Neural progenitor cell (in vitro differentiated cells): ENCODE data around the gene FRY. TPM values are rescaled to one million over a fixed set of nuclear protein-coding genes. Genes with fewer than 3 reads are reported as not detected.

Source experiments
- DNase-seq: peaks from one replicate; pipeline ENCODE4 v3.0.0-alpha.2; 2016; ENCODE audit warnings: low spot score
- H2AFZ ChIP-seq: fragments of 200-600 bp; sonication (generic); replicated peaks from 2 replicates; pipeline ENCODE4 v1.6.1; 2016; ENCODE audit warnings: antibody characterized with exemption
- H3F3A ChIP-seq: fragments of 200-600 bp; sonication (generic); 2 replicates; pipeline ENCODE4 v1.6.1; 2016; ENCODE audit warnings: antibody characterized with exemption, low read depth
- H3K27ac ChIP-seq: fragments of 200-600 bp; sonication (generic); 2 replicates; pipeline ENCODE4 v1.5.1; 2016; ENCODE audit warnings: mild to moderate bottlenecking
- H3K27me3 ChIP-seq: fragments of 200-600 bp; sonication (generic); 2 replicates; pipeline ENCODE4 v1.6.1; 2016; ENCODE audit warnings: mild to moderate bottlenecking, moderate library complexity
- H3K36me3 ChIP-seq: fragments of 200-600 bp; sonication (generic); 2 replicates; pipeline ENCODE4 v1.5.1; 2016
- H3K4me1 ChIP-seq: fragments of 200-600 bp; sonication (generic); 2 replicates; pipeline ENCODE4 v1.6.1; 2016; ENCODE audit warnings: mixed run types
- H3K4me2 ChIP-seq: fragments of 200-600 bp; sonication (generic); 2 replicates; pipeline ENCODE4 v1.6.1; 2016
- H3K4me3 ChIP-seq: fragments of 200-600 bp; sonication (generic); 2 replicates; pipeline ENCODE4 v1.5.1; 2016
- H3K79me2 ChIP-seq: fragments of 200-600 bp; sonication (generic); 2 replicates; pipeline ENCODE4 v1.6.1; 2016; ENCODE audit warnings: low read depth
- H3K9ac ChIP-seq: fragments of 200-600 bp; sonication (generic); 2 replicates; pipeline ENCODE4 v1.6.1; 2016
- H3K9me3 ChIP-seq: fragments of 200-600 bp; sonication (generic); 2 replicates; pipeline ENCODE4 v1.5.1; 2016; ENCODE audit warnings: low read depth
- H4K20me1 ChIP-seq: fragments of 200-600 bp; sonication (generic); 2 replicates; pipeline ENCODE4 v1.6.1; 2016; ENCODE audit warnings: low read depth
- H3K27ac Mint-ChIP-seq: 3 replicates; pipeline ENCODE4 v1.8.0; 2021; ENCODE audit warnings: mixed read lengths
- H3K27me3 Mint-ChIP-seq: 2 replicates; pipeline ENCODE4 v1.8.0; 2022; ENCODE audit warnings: low read depth, mild to moderate bottlenecking, inconsistent platforms, moderate library complexity, mixed read lengths; ENCODE audit not compliant: insufficient read depth
- H3K36me3 Mint-ChIP-seq: 3 replicates; pipeline ENCODE4 v1.8.0; 2021; ENCODE audit warnings: mixed read lengths
- H3K4me1 Mint-ChIP-seq: 3 replicates; pipeline ENCODE4 v1.8.0; 2021; ENCODE audit warnings: mixed read lengths
- H3K4me3 Mint-ChIP-seq: 3 replicates; pipeline ENCODE4 v1.8.0; 2021; ENCODE audit warnings: mild to moderate bottlenecking, moderate library complexity, mixed read lengths
- H3K9me3 Mint-ChIP-seq: 3 replicates; pipeline ENCODE4 v1.8.0; 2020; ENCODE audit warnings: mixed read lengths
- EZH2 ChIP-seq: fragments of 200-600 bp; sonication (generic); IDR thresholded peaks from 2 replicates; pipeline ENCODE4 v1.6.1; 2017; ENCODE audit warnings: antibody characterized with exemption, mild to moderate bottlenecking, moderate library complexity
- EZH2phosphoT487 ChIP-seq: fragments of 200-600 bp; sonication (generic); IDR thresholded peaks from 2 replicates; pipeline ENCODE4 v1.6.1; 2017; ENCODE audit warnings: antibody characterized with exemption
- total RNA-seq: library from RNA; depleted of rRNA; stranded (reverse); fragments of >200 nt; gene quantifications from 2 replicates; pipeline ENCODE4 v1.2.3, GENCODE V29; 2015; ENCODE audit warnings: low replicate concordance
- TF ChIP-seq, protein P1 (sequence below): fragments of 200-600 bp; sonication (generic); IDR thresholded peaks from 2 replicates; pipeline ENCODE4 v1.5.1; 2017; ENCODE audit warnings: antibody characterized with exemption, mild to moderate bottlenecking

FRY gene
- total RNA-seq, 1 donor from 2014 or later: 12.6 TPM

DNA sequence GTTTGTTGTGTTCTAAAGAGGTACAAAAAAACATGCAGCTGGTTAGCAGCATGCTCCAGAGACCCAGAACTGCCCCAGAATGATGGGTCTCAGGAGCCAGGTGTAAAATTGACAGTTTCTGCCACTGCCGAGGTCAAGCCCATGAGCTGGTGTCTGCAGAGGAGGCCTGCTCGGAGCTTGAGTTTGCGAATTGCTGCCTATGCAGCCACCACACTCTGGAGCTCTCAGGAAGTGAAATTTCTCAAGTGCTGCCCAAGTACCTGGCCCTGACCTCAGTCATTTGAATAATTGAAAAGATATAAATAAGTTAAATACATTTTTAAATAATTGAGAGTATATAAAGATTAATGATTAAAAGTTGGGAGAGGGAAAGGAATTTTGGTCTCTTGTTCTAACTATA is 217.2 kb downstream of the FRY start:
- Mint-ChIP-seq H3K27me3 (no peaks in the 10 kb centered on the region), H3K4me1 (no peaks in the 10 kb centered on the region), H3K9me3 (no peaks in the 10 kb centered on the region), H3K27ac (no peak overlapping the region), H3K4me3 (no peak overlapping the region), H3K36me3 (no peaks in the 10 kb centered on the region)
- Histone ChIP-seq H3K9me3 (no peaks in the 10 kb centered on the region), H3K4me1 (peaks cover 4% of the 10 kb centered on the region), H4K20me1 (no peaks in the 10 kb centered on the region), H3K79me2 (no peaks in the 10 kb centered on the region), H3K27ac (no peak overlapping the region), H3K4me3 (no peak overlapping the region), H3F3A (no peaks in the 10 kb centered on the region), H2AFZ (no peak overlapping the region), H3K4me2 (no peak overlapping the region), H3K36me3 (no peaks in the 10 kb centered on the region), H3K9ac (no peak overlapping the region), H3K27me3 (no peaks in the 10 kb centered on the region)
- no peak for TF ChIP-seq EZH2
- TF ChIP-seq EZH2phosphoT487: no peak
- TF ChIP-seq, protein P1, sequence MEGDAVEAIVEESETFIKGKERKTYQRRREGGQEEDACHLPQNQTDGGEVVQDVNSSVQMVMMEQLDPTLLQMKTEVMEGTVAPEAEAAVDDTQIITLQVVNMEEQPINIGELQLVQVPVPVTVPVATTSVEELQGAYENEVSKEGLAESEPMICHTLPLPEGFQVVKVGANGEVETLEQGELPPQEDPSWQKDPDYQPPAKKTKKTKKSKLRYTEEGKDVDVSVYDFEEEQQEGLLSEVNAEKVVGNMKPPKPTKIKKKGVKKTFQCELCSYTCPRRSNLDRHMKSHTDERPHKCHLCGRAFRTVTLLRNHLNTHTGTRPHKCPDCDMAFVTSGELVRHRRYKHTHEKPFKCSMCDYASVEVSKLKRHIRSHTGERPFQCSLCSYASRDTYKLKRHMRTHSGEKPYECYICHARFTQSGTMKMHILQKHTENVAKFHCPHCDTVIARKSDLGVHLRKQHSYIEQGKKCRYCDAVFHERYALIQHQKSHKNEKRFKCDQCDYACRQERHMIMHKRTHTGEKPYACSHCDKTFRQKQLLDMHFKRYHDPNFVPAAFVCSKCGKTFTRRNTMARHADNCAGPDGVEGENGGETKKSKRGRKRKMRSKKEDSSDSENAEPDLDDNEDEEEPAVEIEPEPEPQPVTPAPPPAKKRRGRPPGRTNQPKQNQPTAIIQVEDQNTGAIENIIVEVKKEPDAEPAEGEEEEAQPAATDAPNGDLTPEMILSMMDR: no peak
- no peak for DNase-seq

DNA sequence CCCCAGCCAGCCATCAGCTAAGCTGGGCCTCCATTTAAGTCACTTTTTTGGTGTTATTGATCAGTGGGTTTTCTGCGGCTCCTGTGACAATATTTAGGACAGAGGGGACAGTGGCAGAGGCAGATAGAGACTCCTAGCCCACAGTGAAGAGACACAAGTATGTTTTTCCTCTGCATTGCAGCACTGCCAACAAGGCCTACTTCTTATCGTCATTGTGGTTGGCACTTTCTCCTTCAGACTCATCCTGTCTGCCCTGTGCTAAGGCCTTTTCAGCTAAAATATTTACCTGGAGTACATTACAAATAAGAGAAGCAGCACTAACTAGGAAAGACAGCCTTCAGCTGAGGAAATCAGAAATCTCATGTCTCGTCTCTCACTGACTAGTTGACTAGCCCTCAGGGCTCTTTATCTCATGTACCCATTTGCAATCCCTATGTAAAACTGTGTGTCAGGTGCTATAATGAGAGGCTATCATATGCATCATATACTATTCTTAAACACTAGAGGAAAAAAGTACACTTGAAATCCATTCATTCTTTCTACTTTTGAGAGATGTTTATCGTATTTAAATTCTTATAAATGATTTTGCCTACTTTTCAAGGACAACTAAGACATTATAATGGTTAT is 221.4 kb downstream of the FRY start:
- no peak for DNase-seq
- no peak overlapping the region for H3K27ac ChIP-seq
- no peaks in the 10 kb centered on the region for H3K9me3 ChIP-seq
- TF ChIP-seq EZH2 (no peak), EZH2phosphoT487 (no peak)
- TF ChIP-seq, protein P1: no peak
- H3K79me2 ChIP-seq: no peaks in the 10 kb centered on the region
- no peak overlapping the region for H3K4me2 ChIP-seq
- H3K27me3 Mint-ChIP-seq: no peaks in the 10 kb centered on the region
- no peak overlapping the region for H3K27ac Mint-ChIP-seq
- H3F3A ChIP-seq: no peaks in the 10 kb centered on the region
- H3K4me1 Mint-ChIP-seq: no peaks in the 10 kb centered on the region
- no peaks in the 10 kb centered on the region for H4K20me1 ChIP-seq
- no peaks in the 10 kb centered on the region for H3K36me3 Mint-ChIP-seq
- no peaks in the 10 kb centered on the region for H3K9me3 Mint-ChIP-seq
- H3K36me3 ChIP-seq: no peaks in the 10 kb centered on the region
- H3K4me3 Mint-ChIP-seq: no peak overlapping the region
- no peaks in the 10 kb centered on the region for H3K4me1 ChIP-seq
- H2AFZ ChIP-seq: no peak overlapping the region
- H3K27me3 ChIP-seq: no peaks in the 10 kb centered on the region
- H3K9ac ChIP-seq: no peak overlapping the region
- H3K4me3 ChIP-seq: no peak overlapping the region

DNA sequence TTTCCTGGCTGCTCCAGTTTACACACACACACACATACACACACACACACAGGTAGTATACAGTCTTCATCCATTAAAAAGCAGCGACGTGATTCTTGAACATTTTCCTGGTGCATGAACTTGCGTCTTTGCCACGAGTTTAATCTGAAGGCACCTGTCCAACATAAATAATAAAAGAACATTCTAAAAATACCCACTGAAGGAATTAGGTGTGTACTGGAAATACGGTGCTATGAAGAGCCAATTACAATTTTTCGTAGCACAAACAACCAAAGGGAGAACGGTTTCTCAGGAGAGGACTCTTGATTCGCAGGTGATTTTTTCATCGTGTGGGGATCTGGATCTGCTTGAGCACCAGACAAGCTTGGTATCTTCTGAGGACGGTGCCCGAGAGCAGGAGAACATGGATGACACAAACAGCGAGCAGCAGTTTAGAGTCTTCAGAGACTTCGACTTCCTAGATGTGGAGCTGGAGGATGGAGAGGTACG is 222.4 kb downstream of the FRY start:
- Mint-ChIP-seq H3K4me3 (no peak overlapping the region), H3K9me3 (no peaks in the 10 kb centered on the region), H3K27me3 (no peaks in the 10 kb centered on the region), H3K36me3 (no peaks in the 10 kb centered on the region), H3K27ac (no peak overlapping the region), H3K4me1 (no peaks in the 10 kb centered on the region)
- H3K9me3 ChIP-seq: no peaks in the 10 kb centered on the region
- H3K36me3 ChIP-seq: no peaks in the 10 kb centered on the region
- no peaks in the 10 kb centered on the region for H4K20me1 ChIP-seq
- H3K4me3 ChIP-seq: no peak overlapping the region
- H3K27ac ChIP-seq: no peak overlapping the region
- no peaks in the 10 kb centered on the region for H3F3A ChIP-seq
- TF ChIP-seq, protein P1: no peak
- TF ChIP-seq EZH2phosphoT487 (no peak), EZH2 (no peak)
- H3K9ac ChIP-seq: no peak overlapping the region
- no peak for DNase-seq
- H3K27me3 ChIP-seq: no peaks in the 10 kb centered on the region
- no peak overlapping the region for H3K4me2 ChIP-seq
- H2AFZ ChIP-seq: no peak overlapping the region
- H3K79me2 ChIP-seq: no peaks in the 10 kb centered on the region
- H3K4me1 ChIP-seq: no peaks in the 10 kb centered on the region
